Inferior parietal cortex (tissue), 1 donor: ENCODE data around the gene AMBRA1.

Source experiments
- DNase-seq: peaks from one replicate; pipeline ENCODE4 v3.0.0-alpha.2; 2016; ENCODE audit errors: extremely low spot score

The AMBRA1 gene

GRCh38 chr11:46508360-46508759 is 85.5 kb downstream of the AMBRA1 start:
- DNase-seq = no peak

DNA sequence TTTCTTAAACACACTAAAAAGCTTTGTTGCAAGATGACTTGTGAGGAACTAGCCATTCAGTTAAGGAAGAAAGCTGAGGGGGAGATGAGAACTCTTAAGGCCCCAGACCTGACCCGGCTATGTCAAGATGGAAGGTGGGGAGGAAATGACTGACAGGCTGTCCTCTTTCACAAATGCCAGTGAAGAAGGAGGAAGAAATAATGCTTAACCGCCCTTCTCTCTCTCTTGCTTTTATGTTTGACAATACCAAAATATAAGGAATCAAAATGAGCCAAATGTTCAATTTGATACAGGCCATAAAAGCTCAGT is 87.4 kb downstream of the AMBRA1 start:
- no peak for DNase-seq

GRCh38 chr11:46505741-46506482 is 87.9 kb downstream of the AMBRA1 start:
- no peak for DNase-seq

DNA sequence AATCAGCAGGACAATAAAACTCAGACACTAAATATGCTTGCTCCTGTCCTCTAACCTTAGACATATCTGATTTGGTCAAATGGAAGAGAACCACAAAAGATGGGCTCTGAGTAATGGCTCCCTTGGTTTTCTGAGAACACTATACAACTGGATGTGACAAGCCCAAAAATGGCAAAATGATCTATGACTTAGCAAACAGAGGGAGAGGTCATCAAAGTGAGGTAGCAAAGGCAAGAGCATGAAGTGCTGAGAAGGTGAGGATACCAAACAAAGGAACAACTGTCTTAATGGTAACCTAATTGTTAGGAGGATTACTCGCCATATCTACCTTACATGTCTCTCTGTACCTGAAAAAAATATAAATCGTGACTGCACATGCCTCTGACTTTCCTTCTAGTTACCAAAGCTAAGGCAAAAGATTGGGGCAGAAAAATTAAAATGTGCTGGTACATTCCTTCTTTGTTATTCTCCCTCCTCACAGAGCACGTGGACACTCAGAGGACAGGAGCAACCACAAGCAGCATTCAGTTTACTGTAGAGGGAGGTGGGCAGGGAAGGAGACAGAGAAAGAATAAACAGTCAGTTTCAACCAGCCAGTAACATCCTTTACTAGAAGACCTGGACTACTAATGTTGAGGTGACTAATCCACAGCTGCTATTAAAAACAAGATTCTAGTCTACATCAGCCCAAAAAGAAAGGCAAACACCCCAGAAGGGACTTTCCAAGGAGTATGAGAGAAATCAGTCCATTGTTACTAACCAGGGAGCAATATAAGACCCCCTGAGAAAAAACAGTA is 88.8 kb downstream of the AMBRA1 start:
- DNase-seq = no peak

DNA sequence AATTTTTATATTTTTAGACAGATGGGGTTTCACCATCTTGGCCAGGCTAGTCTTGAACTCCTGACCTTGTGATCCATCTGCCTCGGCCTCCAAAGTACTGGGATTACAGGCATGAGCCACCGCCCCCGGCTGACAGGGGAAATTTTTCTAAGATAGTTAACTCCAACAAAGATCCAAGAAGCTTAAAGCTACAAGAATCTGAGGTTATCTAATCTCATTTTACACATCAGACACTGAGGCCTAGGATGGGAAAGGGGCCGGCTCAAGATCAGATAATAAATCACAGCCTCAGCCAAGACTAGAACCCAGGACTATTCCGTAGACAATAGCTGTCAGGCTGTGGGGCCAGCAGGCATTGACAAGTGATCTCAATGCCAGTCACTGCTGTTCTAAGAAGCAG is 94.0 kb downstream of the AMBRA1 start:
- DNase-seq = no peak

GRCh38 chr11:46498968-46499367 is 94.9 kb downstream of the AMBRA1 start:
- DNase-seq = no peak

DNA sequence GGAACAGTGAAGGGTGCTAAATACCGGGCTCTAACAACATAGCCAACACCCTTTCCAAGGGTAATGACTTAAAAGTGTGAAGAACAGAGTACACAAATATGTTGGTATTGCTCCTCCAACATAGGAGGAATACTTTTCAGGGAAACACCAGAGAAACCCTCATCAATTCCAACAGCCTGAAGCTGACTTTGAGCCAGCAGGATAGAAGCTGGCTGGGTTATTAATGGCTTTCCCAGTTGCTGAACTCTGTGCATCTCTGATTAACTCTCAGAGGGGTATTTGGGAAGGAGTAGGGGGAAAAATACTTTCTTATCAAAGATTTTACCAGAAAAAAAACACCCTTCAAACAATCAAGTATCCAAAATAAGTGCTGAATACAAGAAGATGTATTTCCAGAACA is 95.6 kb downstream of the AMBRA1 start:
- no peak for DNase-seq

DNA sequence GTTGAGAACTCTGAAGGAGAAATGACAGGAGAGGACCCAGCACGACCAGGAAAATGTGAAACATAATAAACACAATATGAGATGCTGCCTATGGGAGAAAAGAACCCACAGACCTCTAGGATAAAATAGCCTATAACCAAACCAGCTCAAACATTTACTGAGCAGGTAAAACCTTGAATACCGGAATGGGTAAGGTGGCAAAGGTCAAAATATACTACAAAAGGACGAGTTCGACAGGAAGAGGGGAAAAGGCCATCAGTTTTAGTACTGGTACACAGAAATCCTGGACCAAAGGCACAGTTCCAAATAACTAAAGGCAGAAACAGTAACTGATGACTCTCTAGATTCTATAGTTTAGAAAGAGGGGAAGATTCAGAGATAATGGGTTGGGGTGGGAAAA is 96.3 kb downstream of the AMBRA1 start:
- DNase-seq = no peak

- DNase-seq = no peak
Measured at GRCh38 chr11:46493791-46494190, 100.0 kb downstream of the AMBRA1 start.

DNA sequence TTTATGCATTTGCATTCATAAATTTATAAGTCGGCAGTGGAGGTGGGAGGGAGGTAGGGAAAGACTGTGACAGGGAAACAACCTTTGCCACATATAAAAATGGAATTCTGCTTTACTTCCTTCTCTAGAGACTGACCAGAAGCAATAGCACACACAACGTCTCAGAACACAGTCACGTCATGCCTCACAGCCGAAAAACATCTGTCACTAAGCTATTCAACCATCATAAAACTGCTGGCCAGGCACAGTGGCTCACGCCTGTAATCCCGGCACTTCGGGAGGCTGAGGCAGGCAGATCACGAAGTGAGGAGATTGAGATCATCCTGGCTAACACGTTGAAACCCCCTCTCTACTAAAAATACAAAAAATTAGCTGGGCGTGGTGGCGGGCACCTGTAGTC is 101.3 kb downstream of the AMBRA1 start:
- no peak for DNase-seq

GRCh38 chr11:46491661-46492330 is 102.0 kb downstream of the AMBRA1 start:
- no peak for DNase-seq

GRCh38 chr11:46490666-46491065 is 103.2 kb downstream of the AMBRA1 start:
- no peak for DNase-seq

DNA sequence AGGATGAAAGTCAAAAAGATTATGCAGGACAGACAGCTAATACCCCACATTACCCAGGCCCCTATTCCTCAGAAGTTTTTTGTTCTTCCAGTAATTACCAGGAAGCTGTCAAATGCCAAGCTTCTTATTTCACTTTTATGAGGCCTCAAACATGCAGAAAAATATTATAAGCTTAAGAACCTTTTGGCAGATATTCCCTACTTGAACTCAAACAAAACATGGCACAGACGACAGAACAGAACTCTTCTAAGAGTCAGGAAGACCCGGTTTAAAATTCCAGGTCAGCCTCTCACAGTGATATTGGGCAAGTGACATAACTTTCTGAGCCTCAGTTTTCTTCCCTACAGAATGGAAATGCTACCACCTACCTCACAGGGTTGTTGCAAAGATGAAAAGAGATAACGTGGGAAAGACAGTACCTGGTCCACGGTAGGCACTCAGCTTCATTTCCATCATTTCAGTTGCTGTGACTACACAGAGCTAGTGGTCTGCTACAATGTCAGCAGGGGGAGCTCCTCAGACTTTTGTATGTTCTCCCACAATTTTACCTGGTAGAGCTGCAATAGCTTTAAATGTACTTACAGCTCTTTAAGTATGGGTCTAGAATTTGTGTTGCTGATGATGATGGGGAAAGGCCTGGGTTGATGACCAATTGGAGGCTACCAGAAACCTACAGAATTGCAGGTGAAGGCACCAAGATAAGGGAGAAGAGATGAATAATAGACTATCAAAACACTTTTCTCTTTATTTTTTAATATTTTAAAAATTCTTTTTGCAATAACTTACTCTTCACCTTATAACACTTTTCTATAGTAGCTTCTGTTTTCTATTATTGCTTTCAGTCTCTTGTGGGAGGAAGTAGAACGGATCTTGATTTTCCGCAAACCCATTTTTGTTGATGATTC is 103.9 kb downstream of the AMBRA1 start:
- DNase-seq = peak; percentile 62

GRCh38 chr11:46485856-46486443 is 107.9 kb downstream of the AMBRA1 start:
- DNase-seq = no peak

DNA sequence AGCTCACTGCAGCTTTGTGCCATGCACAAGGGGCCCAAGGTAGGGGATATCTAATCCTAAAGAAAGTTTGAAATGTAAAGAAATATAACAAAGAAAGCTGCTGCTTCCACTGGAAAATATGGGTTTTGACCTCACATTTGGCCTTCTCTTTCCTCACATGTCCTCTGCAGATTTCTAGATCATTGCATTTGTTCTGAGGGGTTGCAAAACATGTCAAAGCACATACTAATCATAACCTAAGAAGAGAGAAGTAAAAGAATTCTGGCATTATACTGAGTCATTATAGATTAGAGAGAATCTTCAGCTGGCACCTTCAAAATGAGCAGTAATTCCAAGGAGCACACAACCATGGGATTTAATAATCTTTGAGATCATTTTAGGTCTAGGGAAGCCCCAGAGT is 109.7 kb downstream of the AMBRA1 start:
- DNase-seq = no peak

GRCh38 chr11:46480909-46481308 is 112.9 kb downstream of the AMBRA1 start:
- DNase-seq = no peak

- no peak for DNase-seq
Measured at GRCh38 chr11:46480166-46480726, 113.6 kb downstream of the AMBRA1 start.

DNA sequence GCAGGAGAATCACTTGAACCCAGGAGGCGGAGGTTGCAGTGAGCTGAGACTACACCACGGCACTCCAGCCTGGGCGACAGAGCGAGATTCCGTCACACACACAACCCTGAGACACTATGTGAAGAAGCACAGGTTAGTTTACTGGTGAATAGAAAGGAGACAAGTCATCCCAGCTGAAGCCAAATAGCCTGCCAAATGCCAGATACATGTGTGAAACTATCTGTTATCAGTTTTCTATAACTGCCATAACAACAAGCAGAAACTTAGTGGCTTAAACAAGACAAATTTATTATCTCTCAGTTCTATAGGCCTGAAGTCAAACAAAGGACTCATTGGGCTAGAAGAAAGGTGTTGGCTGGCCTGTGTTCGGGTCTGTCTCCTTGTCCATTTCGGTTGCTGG is 114.2 kb downstream of the AMBRA1 start:
- no peak for DNase-seq

GRCh38 chr11:46478196-46478595 is 115.6 kb downstream of the AMBRA1 start:
- no peak for DNase-seq

GRCh38 chr11:46477136-46477535 is 116.7 kb downstream of the AMBRA1 start:
- DNase-seq = no peak

GRCh38 chr11:46475926-46476545 is 117.8 kb downstream of the AMBRA1 start:
- no peak for DNase-seq
